Body of pancreas (tissue), 4 donors: ENCODE results near the gene POLR2J. TPM values are rescaled to one million over a fixed set of nuclear protein-coding genes. Genes with fewer than 3 reads are reported as not detected.

ENCODE experiments used
- ATAC-seq: fragments of 150-250 bp; one replicate; pipeline ENCODE4 v1.9.1; 2016
- DNase-seq, 4 donors: peaks; one replicate each; pipeline ENCODE4 v3.0.0-alpha.2; 2019
- H3K27ac ChIP-seq, 4 donors: fragments of 200-600 bp; sonication (generic); 1 replicate in 3 of 4; 2 replicates in 1 of 4; pipeline versions ENCODE4 v1.5.1 to v1.6.1; 2016 to 2019; ENCODE audit warnings: mild to moderate bottlenecking in 1 of 4, mixed read lengths in 1 of 4, moderate library complexity in 1 of 4
- H3K27me3 ChIP-seq, 2 donors: fragments of 200-600 bp; sonication (generic); one replicate each; pipeline ENCODE4 v1.6.0; 2016; ENCODE audit warnings: mild to moderate bottlenecking in 1 of 2
- H3K36me3 ChIP-seq, 2 donors: fragments of 200-600 bp; sonication (generic); replicated peaks in 1 of 2; 2 replicates each; pipeline ENCODE4 v1.5.1; 2016; ENCODE audit warnings: low read depth in 2 of 2; ENCODE audit not compliant: insufficient read depth in 1 of 2
- H3K4me1 ChIP-seq: fragments of 200-600 bp; sonication (generic); one replicate; pipeline ENCODE4 v1.6.0; 2016
- H3K4me3 ChIP-seq, 2 donors: fragments of 200-600 bp; sonication (generic); 1 replicate in 1 of 2; 2 replicates in 1 of 2; pipeline ENCODE4 v1.5.1; 2016 to 2019
- H3K9me3 ChIP-seq, 3 donors: fragments of 200-600 bp; sonication (generic); 1 replicate in 2 of 3; 2 replicates in 1 of 3; pipeline ENCODE4 v1.5.1; 2016
- CTCF ChIP-seq, 7 experiments: fragments of 450-650 bp in 4 of 7; fragments of 200-600 bp in 3 of 7; sonication (generic) in 3 of 7; IDR thresholded peaks; one replicate each; pipeline ENCODE4 v1.5.1; 2016 to 2019; ENCODE audit warnings: antibody characterized with exemption in 7 of 7
- POLR2A ChIP-seq, 3 donors: fragments of 450-650 bp; IDR thresholded peaks; one replicate each; pipeline ENCODE4 v1.6.1; 2016; ENCODE audit warnings: antibody characterized with exemption in 3 of 3, mild to moderate bottlenecking in 2 of 3
- WGBS, 2 donors: methylation state at CpG; one replicate each; pipeline ENCODE4 v1.1.5; 2017; 5-methylcytosine and 5-hydroxymethylcytosine counted together
- intact Hi-C: fragments of 100-400 bp; cut with DNase I; formaldehyde crosslinking; loops from one replicate; pipeline ENCODE4 v1.15.1; 2023
- total RNA-seq, 2 donors: library from RNA; depleted of rRNA; stranded (reverse); fragments of >200 nt; gene quantifications; one replicate each; pipeline ENCODE4 v1.1.0, GENCODE V29; 2016

The POLR2J gene
- total RNA-seq, 2 donors from 2014 or later: 6.6 to 12.5 TPM

DNA sequence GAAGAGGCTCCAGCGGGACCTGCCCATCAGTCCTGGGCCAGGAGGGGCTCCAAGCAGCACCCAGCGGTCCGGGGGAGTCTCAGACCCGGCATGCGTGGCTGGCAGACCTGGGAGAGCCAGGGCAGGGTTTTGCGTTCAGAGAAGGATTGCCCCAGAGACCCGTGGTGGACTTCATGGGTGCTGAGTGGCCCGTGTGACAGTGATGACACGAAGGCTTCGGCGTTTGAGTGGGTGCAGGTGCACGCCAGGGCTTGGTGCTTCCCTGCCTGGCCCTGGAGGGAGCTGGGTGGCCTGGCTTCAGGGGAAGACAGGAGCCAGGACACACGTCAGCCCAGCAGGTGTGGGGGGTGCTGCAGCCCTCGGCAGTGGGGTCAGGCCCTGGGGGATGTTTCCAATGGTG is 31.4 kb downstream of the POLR2J start:
- no peaks in the 10 kb centered on the region for H3K36me3 ChIP-seq
- ATAC-seq: no peak
- H3K9me3 ChIP-seq: no peaks in the 10 kb centered on the region
- H3K4me1 ChIP-seq: no peaks in the 10 kb centered on the region
- no peak for DNase-seq
- no peaks in the 10 kb centered on the region for H3K27me3 ChIP-seq
- no peak overlapping the region for H3K4me3 ChIP-seq
- TF ChIP-seq POLR2A (IDR thresholded peaks at IDR 0.05): no peak
- TF ChIP-seq CTCF (IDR thresholded peaks at IDR 0.05): no peak
- no peak overlapping the region for H3K27ac ChIP-seq
- intact Hi-C loops: no loop called here
- WGBS, 2 donors: 82 to 88% methylated on average over 11 to 14 of the region's 14 CpGs

- no peaks in the 10 kb centered on the region for H3K27me3 ChIP-seq
- no peaks in the 10 kb centered on the region for H3K4me1 ChIP-seq
- WGBS, 2 donors: 91% methylated on average over 25 to 39 of the region's 41 CpGs
- DNase-seq (no peak), ATAC-seq (no peak)
- no peak overlapping the region for H3K4me3 ChIP-seq
- H3K9me3 ChIP-seq: no peaks in the 10 kb centered on the region
- H3K36me3 ChIP-seq: no peaks in the 10 kb centered on the region
- TF ChIP-seq CTCF (IDR thresholded peaks at IDR 0.05) (no peak), POLR2A (IDR thresholded peaks at IDR 0.05) (no peak)
- H3K27ac ChIP-seq: no peak overlapping the region
- intact Hi-C loops: no loop called here
Observed at GRCh38 chr7:102446387-102447156, 32.1 kb downstream of the POLR2J start.

GRCh38 chr7:102445674-102446071 is 33.0 kb downstream of the POLR2J start:
- Histone ChIP-seq H3K27ac (no peak overlapping the region), H3K4me1 (no peaks in the 10 kb centered on the region), H3K27me3 (no peaks in the 10 kb centered on the region), H3K9me3 (no peaks in the 10 kb centered on the region), H3K4me3 (no peak overlapping the region), H3K36me3 (no peaks in the 10 kb centered on the region)
- WGBS, 2 donors: 47 to 87% methylated on average over 2 of the region's 2 CpGs
- DNase-seq (no peak), ATAC-seq (no peak)
- TF ChIP-seq POLR2A (IDR thresholded peaks at IDR 0.05) (no peak), CTCF (IDR thresholded peaks at IDR 0.05) (no peak)
- intact Hi-C loops: no loop called here

DNA sequence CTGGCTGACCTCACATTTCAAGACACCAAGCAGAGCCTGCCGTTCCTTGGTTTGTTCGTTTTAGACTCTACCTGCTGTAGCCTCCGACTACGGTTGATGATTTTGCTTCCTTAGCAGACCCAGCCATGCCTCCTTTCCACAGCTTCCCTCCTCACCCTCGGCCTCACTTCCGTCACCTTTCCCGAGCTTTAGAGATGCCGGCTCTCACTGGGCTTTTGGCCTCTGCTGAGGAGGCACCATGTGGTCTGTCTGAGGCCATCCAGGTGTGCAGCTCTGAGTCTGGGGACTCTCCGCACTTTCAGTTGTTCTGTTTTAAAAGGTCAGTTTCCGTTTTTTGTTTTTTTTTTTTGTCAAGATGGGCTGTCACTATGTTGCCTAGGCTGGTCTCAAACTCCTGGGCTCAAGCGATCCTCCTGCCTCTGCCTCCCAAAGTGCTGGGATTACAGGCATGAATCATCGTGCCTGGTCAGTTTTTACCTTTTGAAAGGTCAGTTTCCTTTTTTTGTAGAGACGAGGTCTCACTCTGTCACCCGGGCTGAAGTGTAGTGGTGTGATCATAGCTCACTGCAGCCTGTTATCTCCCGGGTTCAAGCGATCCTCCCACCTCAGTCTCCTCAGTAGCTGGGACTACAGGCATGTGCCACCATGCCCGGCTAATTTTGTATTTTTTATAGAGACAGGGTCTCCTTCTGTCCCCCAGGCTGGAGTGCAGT is 33.6 kb downstream of the POLR2J start:
- intact Hi-C loops: no loop called here
- ATAC-seq (no peak), DNase-seq (no peak)
- no peaks in the 10 kb centered on the region for H3K4me1 ChIP-seq
- H3K9me3 ChIP-seq: no peaks in the 10 kb centered on the region
- no peak for TF ChIP-seq CTCF (IDR thresholded peaks at IDR 0.05)
- no peak for TF ChIP-seq POLR2A (IDR thresholded peaks at IDR 0.05)
- no peak overlapping the region for H3K4me3 ChIP-seq
- no peaks in the 10 kb centered on the region for H3K27me3 ChIP-seq
- H3K27ac ChIP-seq: no peak overlapping the region
- 86% methylated on average over 17 of the region's 17 CpGs for WGBS, 2 donors
- H3K36me3 ChIP-seq: no peaks in the 10 kb centered on the region
